HS-27A (cell line): ENCODE results near the gene MACROD1.

Source experiments
- DNase-seq: peaks from one replicate; pipeline ENCODE4 v3.0.0-alpha.2; 2012; ENCODE audit warnings: low read depth, missing footprints

MACROD1 gene

DNA sequence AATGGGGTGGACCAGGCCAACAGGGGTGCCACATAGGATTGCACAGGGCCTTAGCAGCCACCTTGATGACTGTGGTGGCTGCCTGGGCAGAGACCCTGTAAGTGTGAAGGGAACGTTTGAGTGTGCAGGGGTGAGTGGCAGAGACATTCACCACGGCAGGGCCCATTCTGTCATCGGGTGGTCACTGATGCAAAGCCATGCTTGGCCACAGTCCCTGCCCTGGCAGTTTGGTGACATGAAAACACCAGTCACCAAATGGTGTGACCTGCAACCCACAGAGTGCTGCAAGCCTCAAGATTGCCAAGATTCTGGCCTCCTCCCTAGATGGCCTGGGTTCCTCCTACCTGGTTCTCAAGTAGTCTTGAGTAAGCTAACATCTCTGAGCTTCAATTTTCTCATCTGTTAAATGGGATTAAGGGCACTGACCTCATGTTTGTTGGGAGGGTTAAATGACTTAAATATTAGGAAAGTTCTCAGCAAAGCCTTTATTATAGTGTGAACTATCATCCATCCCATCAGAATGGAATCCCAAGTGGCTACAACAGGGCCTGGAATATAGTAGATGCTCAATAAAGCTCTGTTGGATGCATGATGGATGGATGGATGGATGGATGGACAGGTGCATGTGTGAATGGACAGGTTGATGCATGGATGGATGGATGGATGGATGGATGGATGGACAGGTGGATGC lies 53.0 kb downstream of the MACROD1 start:
- no peak for DNase-seq

DNA sequence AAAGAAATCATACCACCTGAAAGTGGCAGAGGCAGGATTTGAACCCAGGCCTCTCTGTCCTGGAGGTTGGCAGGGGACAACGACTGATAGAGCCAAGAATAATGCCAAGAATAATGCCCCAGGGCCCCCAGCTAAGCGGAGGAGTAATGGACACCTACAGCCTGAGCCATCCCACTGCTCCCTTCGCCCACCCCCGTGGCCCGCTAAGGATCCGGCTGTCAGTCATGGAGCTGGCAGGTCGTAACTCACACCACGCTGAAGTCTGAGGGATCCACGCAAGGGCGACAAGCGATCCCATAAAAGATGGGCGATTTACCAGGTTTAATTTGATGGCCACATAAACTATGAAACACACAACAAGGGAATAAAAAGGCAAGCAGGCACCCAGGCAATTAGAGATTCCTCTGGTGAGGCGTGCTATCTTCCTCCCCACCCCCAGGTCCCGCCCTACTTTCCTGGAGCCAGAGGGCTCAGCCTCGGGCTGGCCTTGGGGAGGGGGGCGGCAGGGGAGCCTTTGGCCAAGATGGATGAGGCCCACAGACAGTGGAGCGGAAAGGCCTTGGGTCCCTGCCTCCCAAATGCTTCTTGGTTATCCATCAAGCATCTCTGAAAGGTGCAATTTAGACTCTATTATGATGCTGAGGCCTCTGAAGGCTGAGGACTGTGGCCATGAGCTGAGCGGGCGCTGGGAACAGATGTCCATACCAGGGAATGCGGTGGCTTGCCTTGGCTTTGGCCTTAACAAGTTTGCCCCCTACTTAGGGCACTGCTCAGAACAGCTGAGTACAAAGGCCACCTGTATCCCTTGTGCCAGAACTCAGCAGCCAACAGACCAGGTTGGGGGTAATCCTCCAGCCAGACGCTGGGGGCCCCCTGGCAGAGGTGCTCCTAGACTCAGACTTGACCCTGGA lies 55.2 kb downstream of the MACROD1 start:
- no peak for DNase-seq

DNA sequence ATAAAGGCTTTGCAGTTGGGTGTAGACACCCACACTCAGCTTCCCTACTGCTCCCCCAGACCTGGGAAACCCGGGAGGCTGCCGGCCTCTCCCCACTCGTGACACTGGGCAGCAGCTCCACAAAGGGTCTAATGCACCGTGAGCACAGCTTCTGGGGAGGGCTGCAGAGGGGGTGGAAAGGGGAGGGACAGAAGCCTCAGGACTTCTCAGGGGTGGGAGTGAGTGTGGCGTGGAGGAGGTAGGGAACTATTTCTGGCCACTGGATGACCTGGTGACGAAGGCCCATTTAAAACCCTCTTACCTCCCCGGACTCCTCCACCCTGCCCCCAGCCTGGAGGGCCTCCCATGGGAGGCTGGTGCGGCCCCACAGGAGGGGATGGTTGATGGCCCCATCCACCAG lies 56.6 kb downstream of the MACROD1 start:
- DNase-seq, result no peak

DNA sequence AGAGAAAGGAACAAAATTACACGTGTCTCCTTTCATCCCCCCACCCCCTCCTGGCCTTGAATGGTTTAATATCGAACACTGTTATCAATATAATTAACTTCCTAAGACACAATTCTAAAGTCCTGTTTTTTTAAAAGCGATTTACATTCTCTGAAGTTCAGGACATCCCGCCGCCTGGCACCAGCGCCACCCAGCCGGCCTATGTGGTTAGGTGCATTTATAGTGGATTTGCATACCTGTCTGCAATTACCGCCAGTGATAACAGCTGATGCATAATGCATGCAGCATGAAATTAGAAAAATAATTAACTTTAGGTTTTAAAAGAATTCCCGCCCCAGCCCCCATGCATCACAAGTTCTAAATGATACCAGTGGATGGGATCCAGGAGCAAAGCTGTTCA lies 58.6 kb downstream of the MACROD1 start:
- no peak for DNase-seq

DNA sequence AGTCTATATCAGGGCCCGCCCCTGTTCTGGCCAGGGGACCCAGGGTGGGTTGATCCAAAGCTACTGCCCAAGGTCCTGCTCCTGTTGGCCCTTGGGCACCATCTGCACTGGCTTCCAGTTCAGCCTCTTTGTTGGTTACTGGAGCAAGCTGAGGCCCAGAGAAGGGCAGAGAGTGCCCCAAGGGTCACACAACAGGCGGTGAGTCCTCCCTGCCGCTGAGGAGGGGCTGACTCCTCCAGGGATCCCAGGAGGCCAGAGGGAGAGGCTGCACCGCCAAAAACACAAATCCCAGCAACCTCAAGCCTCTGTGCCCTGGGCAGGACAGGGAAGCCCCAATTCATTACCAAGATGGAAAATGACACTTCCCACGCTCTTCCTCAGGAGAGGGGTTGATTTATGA lies 61.3 kb downstream of the MACROD1 start:
- DNase-seq, result no peak

DNA sequence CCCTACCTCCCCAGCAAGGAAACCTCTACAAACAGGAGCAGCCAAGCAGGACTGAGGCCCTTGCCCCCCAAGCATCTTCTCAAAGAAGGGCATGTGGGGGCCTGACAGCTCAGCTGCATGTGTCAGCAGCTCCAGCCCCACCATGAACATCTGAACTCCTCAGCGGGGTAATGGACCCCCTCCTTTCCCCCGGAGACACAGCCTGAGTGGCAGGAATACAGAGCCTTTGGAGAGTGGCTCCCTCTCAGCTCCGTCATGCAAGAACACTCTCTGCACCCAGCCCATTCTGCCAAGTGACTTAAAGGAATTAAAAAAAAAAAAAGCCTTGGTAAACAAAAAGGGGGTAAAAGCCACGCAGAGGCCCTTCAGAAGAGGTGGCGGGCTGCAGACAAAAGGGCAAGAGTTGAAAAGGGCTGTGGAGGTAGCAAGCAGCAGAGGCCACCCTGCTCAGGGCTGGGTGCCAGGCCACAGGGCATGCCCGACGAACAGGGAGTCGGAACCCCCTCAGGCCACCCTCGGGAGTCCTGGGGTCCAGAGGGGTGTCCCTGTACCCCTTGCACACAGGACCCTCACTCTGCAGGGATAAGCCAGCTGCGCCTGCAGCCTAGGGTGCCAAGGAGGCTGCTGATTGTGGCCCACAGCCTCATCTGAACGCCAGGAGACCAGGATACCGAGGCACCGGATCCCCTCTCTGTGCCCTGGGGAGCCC lies 62.5 kb downstream of the MACROD1 start:
- DNase-seq, result no peak

DNA sequence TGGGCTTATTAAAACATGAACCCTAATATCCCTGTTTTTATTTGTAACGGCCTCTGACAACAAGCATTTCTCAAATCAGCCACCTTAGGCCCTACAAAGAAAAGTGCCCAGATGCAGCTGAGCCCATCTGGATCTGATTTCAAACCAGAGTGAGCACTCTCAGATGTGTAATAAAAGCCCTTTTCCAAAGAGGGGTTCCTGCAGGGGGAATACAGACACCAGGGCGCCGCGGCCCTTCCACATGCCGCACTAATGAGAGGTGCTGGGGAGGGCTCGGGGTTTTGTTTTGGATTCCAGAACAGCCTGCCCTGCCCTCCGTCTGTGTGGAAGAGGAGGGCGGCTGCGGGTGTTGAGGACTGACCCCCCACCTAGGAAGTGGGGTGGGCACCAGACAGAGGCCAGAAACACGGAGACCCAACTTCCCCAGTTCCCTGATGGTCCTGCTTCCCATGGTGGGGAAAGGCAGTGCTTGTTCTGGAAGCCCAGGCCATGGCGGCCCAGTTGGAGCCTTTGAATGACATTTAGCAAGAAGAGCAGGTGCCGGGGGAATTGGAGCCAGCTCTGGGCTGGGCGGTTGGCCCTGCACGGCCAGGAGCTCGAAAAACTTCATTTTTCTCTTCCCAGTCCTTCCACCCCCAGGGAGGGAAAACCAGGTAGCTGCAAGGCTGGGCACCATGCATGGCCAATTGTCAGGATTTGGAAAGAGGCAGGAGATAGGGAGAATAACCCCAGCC lies 63.7 kb downstream of the MACROD1 start:
- DNase-seq, result no peak

DNA sequence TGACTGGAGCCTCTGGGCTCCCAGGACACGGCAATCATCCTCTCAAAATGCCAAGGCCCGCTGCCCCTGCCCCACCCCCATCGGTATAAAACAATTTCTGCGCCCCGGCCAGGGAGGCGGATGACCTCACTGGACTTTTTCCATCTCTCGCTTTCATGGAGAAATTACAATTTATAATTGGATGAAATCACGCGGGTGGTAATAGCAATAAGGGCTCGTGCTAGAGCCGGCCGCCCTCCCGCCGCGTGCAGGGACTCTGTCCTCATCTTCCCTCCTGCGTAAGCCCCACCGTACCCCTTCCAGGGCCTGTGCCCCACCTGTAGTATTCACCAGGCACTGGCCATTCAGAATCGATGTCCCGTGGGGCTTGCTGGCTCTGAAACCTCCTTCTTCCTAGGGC lies 64.5 kb downstream of the MACROD1 start:
- no peak for DNase-seq

DNA sequence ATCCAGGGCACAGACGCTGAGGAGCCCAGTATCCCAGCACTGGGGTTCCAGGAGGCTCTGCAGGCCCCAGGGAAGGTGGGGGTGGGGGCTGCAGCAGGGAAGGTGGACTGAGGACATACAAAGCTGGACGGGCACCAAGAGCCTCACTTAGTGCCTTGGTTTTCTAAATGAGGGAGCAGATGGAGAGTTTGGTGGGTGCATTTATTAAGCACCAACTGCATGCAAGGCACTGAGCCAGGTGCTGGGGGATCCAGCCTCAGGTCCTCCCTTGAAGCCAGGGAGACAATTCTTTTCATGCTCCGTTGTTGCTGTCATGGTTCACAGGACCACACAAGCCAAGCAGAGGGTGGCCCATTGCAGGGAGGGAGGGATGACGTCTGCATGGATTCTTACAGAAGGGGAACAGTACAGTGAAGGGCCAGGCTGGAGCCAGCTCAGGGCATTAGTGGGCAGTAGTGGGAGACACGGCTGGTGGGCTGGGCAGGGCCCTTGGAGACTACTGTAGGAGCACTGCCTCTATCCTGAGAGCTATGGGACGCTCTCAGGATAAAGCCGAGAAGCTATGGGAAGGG lies 65.0 kb downstream of the MACROD1 start:
- DNase-seq, result no peak

DNA sequence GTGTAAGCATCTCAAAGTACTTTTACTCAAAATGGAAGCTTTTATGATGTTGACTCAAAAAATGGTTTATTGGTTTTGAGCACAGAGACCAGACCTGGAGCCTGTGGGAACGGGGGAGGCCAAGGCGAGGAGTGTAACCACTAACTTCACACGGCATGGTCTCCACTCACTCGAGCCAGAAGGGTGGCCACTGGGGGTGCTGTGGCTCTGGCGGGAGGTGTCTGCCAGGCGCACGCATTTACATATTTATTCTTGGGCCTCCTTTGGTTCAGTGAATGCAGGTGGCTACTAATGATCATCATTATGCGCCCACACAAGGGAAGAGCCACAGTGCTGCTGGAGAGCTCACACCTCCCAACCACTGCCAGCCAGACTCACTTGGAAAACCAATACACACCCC lies 65.6 kb downstream of the MACROD1 start:
- no peak for DNase-seq

DNA sequence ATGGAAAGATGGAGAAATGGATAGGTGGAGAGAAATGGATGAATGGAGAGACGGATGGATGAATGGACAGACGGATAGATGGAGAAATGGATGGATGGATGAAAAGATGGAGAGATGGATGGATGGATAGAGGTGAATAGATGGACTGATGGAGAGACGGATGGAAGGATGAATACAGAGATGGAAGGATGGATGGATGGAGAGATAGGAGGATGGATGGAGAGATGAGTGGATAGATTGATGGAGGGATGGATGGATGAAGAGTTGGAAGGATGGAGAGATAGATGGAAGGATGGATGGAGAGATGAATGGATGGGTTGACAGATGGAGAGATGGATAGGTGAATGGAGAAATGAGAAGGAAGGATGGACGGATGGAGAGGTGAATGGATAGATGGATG lies 66.5 kb downstream of the MACROD1 start:
- DNase-seq, result no peak

DNA sequence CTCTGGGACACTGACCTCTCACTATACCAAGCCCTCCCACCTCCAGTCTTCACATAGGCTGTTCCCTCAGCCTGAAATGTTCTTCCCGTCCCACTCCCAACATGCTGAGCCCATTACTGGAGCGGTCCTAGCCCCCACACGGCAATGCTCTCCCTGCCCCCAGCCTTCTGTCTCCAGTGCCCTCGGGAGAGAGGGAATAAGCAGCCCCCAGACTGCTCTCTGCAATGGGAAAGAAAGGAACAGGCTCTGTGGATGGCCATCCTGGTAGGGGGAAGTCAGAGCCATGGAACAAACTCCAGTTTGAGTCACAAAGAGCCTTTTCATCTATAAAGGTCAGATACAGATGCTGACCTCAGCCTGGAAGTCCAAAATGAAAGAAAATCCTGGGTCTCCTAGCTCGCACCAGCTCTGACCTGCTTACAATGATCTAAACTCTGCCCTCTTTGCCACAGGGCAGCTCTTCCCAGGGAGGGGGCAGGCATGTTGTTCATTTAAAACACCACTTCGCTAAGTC lies 67.5 kb downstream of the MACROD1 start:
- DNase-seq, result no peak

DNA sequence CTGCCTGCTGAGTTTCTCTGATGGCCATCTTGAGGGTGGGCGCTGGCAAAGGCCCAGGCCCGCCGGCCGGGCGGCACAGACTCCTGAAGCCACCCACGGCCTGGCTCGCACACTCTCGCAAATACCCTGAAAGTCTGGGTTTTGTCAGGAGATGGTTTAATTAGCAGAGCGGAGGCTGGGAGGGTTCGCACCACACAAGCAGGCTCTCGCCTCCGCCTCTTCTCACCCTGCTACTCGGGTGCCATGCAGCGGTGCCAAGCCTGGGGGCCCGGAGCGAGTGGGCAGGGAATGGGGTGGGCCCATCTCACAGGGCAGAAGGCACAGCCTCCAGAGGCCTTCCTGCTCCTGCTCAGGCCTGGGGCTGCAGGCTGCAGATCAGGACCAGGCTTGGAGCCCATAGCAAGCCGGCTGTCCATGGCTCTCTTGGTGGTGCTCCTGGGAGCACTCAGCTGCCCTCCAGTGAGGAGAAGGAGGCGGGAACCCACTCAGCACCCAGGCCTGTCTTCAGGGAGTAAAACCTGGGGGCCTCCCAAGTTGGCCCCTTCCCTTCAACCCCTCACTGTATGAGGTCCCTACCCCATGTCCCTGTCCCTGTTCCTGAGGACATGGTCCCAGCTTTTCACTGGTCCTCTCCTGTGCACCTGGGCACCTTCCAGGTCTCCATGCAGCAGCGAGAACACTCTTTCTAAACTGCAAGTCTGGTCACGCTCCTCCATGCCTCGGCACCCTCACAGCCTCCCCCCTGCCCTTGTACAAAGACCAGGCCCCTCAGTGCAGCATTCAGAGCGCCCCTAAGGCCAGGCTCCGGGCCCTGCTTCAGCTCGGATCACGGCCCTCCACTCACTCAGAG lies 68.2 kb downstream of the MACROD1 start:
- DNase-seq, result no peak

DNA sequence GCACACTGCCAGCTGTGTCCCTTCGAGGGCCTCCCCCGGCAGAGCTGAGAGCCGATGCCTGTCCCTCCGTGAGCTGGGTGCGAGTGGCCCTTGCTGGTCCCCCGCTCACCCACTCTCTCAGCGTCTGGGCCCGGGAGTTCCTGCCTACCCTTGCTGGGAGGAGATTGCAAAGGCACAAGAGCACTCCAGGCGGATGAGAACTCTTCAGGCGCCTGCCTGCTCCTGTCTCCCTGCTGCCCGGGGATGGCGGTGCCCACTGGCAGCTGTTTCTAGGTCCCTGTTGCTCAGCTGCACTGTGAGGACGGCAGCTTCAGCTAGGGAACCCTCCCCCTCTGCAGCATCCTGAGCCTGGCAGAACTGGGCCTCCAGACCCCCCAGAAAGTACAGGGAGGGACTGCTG lies 69.1 kb downstream of the MACROD1 start:
- no peak for DNase-seq

DNA sequence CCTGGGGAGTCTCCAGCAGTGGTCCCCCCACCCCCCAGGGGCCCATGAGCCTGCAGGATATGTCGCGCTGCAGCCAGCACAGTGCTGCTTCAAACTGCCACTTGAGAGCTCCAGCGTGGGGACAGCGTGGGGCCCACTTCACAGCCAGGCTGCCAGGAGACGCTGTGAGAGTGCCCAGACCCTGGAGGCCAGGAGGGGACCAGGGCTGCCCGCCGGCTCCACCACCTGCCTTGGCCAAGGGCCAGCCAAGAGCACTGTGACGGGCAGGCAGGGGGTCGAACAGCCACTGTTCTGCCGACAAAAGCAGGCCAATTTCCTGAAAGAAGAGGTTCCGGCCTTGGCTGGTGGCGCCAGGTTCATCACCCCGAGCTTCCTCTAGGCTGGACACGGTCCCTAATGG lies 70.0 kb downstream of the MACROD1 start:
- no peak for DNase-seq

DNA sequence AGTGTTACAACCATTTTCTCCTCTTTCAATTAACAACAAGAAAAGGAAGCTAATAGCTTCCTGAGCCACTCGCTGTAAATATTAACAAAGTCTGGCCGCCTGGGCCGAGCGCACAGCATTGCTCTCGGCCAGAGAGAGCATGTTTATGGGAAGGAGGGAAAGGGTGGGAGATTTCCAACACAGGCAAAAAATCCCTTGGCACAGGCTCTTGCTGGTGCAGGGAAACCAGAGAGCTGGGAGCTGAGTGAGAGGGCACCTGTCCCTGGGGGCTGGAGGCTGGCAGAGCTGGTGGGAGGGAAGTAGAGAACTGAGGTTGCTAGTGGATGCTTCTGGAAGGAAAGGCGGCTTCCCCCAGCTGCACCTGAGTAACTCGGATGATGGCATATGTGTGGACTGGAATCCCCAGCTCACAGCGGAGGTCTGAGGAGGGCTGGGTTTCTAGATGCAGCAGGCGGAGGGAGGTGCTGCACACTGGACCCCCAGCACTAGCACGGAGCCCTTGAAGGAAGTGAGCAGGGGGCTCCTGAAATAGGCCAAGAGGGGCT lies 70.6 kb downstream of the MACROD1 start:
- DNase-seq, result no peak

DNA sequence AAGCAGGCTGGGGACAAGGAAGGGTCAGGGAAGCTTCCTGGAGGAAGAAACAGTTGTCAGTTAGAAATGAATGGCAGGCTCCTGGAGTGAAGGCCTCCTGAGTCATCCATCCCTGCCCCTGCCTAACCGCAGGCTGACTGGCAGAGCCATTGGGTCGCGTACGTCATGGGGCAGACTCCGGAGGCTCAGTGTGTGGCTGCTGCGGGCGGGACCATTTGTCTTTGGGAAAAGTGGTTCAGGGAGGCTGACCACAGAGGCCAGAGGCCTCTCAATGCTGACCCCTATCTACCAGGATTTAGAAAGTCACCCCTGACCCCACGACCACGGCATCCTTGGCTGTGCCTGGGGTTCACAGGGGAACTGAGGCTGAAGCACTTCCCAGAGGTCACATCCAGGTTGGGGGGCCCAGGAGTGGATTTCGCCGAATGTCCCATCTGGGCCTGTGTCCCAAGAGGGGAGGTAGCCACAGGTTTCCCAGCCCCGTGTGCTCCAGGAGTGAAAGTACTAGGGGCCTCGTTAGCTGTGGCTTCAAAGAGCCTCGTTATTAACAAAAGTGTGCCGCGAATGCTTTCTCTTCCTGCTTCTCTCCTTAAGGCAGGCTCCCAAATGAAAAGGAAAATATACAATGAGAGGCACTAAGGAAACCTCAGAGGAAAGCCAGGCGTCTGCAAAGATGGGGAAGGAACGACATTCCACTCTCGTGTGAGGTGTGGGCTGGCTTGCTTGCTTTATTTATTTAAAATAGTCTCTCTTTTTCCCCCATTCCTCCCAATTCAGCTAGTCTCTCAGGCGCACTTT lies 71.3 kb downstream of the MACROD1 start:
- peak; percentile 75 for DNase-seq

DNA sequence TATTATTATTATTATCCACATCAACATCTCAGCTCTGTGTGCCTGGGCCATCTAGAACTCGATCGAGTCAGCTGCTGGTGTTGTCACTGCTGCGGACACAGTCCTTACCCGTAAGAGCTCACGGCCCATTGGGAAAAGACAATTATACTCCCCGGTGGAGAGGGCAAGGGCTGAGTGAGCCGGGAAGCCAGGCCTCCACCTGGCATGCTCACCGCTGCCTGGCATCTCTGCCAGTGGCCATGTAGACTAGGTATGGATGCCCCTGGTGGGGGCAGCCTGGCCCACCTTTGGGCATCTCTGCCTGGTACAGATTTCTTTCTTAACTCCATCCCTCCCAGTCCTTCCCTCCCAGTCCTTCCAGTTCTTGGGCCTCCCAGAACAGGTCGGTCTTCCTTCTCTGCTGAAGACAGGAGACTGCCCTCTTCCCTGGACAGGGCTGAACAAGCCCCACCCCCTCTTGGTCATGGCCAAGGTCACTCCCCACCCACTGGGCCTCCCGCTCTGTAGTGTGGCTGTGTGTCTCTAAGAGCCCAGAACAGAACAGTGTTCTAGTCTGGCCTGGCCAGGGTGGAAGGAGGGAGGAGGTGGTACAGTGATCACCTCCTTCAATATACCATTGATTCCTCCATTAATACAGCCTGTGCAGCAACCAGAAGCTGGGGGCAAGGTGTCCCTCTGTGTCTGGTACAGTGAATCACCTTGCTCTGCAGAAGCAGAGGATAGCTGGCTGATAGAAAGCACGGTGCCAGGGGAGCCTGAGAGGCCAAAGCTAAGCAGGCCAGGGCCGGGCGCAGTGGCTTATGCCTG lies 72.5 kb downstream of the MACROD1 start:
- DNase-seq, result no peak

DNA sequence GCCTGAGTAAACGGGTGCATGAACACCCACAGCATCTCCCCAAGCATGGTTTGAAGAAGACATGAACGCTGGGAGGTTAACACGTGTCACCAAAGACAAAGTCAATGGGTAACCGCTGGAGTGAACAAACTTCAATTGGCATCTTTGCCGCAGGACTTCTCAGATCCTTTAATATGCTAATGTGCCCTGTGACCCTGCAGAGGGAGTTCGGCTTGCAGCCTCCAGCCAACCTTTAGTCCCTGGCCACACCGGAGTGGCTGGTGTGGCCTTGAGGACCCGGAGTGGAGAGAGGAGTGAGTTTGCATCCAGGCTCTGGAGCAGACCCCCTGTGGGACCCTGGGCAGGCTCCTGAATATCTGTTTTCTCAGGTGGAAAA lies 73.2 kb downstream of the MACROD1 start:
- DNase-seq, result no peak
